ENCODE measurements around the gene ZNF511. TPM values are rescaled to one million over a fixed set of nuclear protein-coding genes. Genes with fewer than 3 reads are reported as not detected.

Gene ZNF511
- total RNA-seq, 1 donor from 2014 or later = 30.3 TPM

DNA sequence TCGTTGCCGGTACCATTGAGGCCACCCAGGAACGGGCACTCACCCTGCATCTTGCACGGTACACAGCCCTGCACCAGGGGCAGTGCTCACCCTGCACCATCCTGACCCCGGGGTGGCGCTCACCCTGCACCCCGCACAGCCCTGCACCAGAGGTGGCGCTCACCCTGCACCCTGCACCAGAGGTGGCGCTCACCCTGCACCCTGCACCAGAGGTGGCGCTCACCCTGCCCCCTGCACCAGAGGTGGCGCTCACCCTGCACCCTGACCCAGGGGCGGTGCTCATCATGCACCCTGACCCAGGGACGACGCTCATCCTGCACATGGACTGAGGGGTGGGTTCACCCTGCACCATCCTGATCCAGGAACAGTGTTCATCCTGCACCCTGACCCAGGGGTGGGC, 6.5 kb upstream of the ZNF511 start:
- peaks cover 9 to 19% (median 13%) of the 10 kb centered on the region in 3 donors for H3K4me1 ChIP-seq (ENCODE audit: control insufficient read depth in 3 of 3, insufficient read depth in 3 of 3, low read length in 3 of 3)
- no peak overlapping the region for H3K9ac ChIP-seq (ENCODE audit: low read depth in 1 of 3, low read length in 3 of 3)
- H3K36me3 ChIP-seq (ENCODE audit: control insufficient read depth in 3 of 3, insufficient read depth in 3 of 3, low read length in 3 of 3) = peaks cover 47 to 53% (median 48%) of the 10 kb centered on the region in 3 donors
- H3K9me3 ChIP-seq (ENCODE audit: control insufficient read depth in 3 of 3, low read length in 3 of 3) = no peaks in the 10 kb centered on the region
- no peak overlapping the region for H3K27ac ChIP-seq (ENCODE audit: low read depth, low read length)
- no peak overlapping the region for H3K4me3 ChIP-seq (ENCODE audit: low read length in 3 of 3)
- no peaks in the 10 kb centered on the region for H3K27me3 ChIP-seq (ENCODE audit: control insufficient read depth in 3 of 3, insufficient read depth in 3 of 3, low read length in 3 of 3)

DNA sequence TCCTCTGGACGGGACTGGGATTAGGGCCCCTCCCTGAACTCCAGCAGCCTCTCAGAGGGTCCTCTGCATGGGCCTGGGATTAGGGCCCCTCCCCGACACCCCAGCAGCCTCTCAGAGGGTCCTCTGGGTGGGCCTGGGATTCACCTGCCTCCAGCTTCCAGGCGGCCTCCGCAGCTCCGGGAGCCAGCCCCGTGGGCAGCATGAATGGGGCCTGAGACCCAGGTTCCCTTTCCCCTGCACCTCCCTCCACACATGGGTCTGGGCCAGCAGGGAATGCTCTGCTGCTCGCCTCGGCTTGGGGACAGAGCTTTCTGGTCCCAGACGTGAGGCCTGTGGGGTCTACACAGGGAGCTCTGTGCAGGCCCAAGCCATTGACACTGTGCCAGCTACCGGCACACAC, 5.5 kb upstream of the ZNF511 start:
- H3K9ac ChIP-seq (ENCODE audit: low read depth in 1 of 3, low read length in 3 of 3) = no peak overlapping the region
- H3K4me3 ChIP-seq (ENCODE audit: low read length in 3 of 3) = no peak overlapping the region
- H3K4me1 ChIP-seq (ENCODE audit: control insufficient read depth in 3 of 3, insufficient read depth in 3 of 3, low read length in 3 of 3) = peaks cover 17 to 28% (median 21%) of the 10 kb centered on the region in 3 donors
- no peak overlapping the region for H3K27ac ChIP-seq (ENCODE audit: low read depth, low read length)
- peaks cover 37 to 43% (median 39%) of the 10 kb centered on the region in 3 donors for H3K36me3 ChIP-seq (ENCODE audit: control insufficient read depth in 3 of 3, insufficient read depth in 3 of 3, low read length in 3 of 3)
- no peaks in the 10 kb centered on the region for H3K9me3 ChIP-seq (ENCODE audit: control insufficient read depth in 3 of 3, low read length in 3 of 3)
- H3K27me3 ChIP-seq (ENCODE audit: control insufficient read depth in 3 of 3, insufficient read depth in 3 of 3, low read length in 3 of 3) = no peaks in the 10 kb centered on the region

DNA sequence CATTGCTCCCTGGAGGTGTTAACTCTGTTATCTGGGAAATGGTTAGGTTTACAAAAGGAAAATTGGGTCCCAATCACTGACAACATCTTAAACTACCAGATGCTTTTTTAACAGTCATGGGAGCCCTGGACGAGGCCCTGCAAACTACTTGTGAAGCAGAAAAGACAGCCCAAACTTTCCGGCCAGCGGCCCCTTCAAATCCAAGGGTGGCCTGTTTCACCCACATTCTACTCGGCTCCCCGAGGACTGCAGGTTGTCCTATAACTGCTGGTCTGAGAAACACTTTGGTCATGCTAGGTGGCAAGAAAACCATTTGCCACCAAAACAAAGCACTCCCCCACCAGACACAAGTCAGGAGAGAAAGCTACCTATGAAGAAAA, 2.6 kb upstream of the ZNF511 start:
- H3K27ac ChIP-seq (ENCODE audit: low read depth, low read length) = peak overlapping the region; percentile 62

DNA sequence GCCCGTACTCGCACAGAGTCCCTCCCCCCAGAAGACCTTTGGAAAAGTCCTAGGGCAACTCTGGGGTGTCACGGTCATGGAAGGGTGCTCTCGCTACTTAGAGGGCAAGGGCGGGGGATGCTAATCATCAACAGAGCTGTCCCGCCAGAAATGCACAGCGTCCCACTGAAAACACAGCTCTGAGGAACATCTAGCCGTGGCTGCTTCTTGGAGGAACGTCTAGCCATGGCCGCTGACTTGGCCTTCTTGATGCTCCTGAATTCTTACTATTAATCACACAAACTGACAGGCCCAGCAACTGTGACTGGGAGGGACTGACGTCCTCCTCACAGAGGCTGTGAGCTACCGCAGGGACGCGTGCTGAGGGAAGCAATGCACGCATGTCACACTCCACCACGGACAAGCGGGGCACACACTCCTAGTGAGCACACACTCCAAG, 1.8 kb upstream of the ZNF511 start:
- H3K27me3 ChIP-seq (ENCODE audit: control insufficient read depth in 3 of 3, insufficient read depth in 3 of 3, low read length in 3 of 3) = no peaks in the 10 kb centered on the region
- peak overlapping the region; percentile 12 for H3K27ac ChIP-seq (ENCODE audit: low read depth, low read length)
- peak overlapping the region in 1 of 3 donors; percentile 94 for H3K9ac ChIP-seq (ENCODE audit: low read depth in 1 of 3, low read length in 3 of 3)
- H3K4me1 ChIP-seq (ENCODE audit: control insufficient read depth in 3 of 3, insufficient read depth in 3 of 3, low read length in 3 of 3) = peaks cover 20 to 38% (median 26%) of the 10 kb centered on the region in 3 donors
- H3K36me3 ChIP-seq (ENCODE audit: control insufficient read depth in 3 of 3, insufficient read depth in 3 of 3, low read length in 3 of 3) = peaks cover 26 to 27% (median 26%) of the 10 kb centered on the region in 3 donors
- H3K9me3 ChIP-seq (ENCODE audit: control insufficient read depth in 3 of 3, low read length in 3 of 3) = no peaks in the 10 kb centered on the region
- H3K4me3 ChIP-seq (ENCODE audit: low read length in 3 of 3) = peak overlapping the region in 2 of 3 donors; percentile 91 to 92

More for the DNA sequence above, 2.6 kb upstream of the ZNF511 start:
- Histone ChIP-seq H3K4me1 (ENCODE audit: control insufficient read depth in 3 of 3, insufficient read depth in 3 of 3, low read length in 3 of 3) (peaks cover 20 to 38% (median 26%) of the 10 kb centered on the region in 3 donors), H3K27me3 (ENCODE audit: control insufficient read depth in 3 of 3, insufficient read depth in 3 of 3, low read length in 3 of 3) (no peaks in the 10 kb centered on the region), H3K4me3 (ENCODE audit: low read length in 3 of 3) (peak overlapping the region in 1 of 3 donors; percentile 3), H3K9ac (ENCODE audit: low read depth in 1 of 3, low read length in 3 of 3) (peak overlapping the region in 1 of 3 donors; percentile 43), H3K9me3 (ENCODE audit: control insufficient read depth in 3 of 3, low read length in 3 of 3) (no peaks in the 10 kb centered on the region), H3K36me3 (ENCODE audit: control insufficient read depth in 3 of 3, insufficient read depth in 3 of 3, low read length in 3 of 3) (peaks cover 24 to 25% (median 24%) of the 10 kb centered on the region in 3 donors)

GRCh38 chr10:133307776-133308420, 816 bp upstream of the ZNF511 start:
- peak overlapping the region; percentile 92 to 94 (median 92) for H3K9ac ChIP-seq (ENCODE audit: low read depth in 1 of 3, low read length in 3 of 3)
- no peaks in the 10 kb centered on the region for H3K9me3 ChIP-seq (ENCODE audit: control insufficient read depth in 3 of 3, low read length in 3 of 3)
- H3K36me3 ChIP-seq (ENCODE audit: control insufficient read depth in 3 of 3, insufficient read depth in 3 of 3, low read length in 3 of 3) = peaks cover 22 to 29% (median 27%) of the 10 kb centered on the region in 3 donors
- H3K4me1 ChIP-seq (ENCODE audit: control insufficient read depth in 3 of 3, insufficient read depth in 3 of 3, low read length in 3 of 3) = peaks cover 20 to 38% (median 26%) of the 10 kb centered on the region in 3 donors
- H3K27me3 ChIP-seq (ENCODE audit: control insufficient read depth in 3 of 3, insufficient read depth in 3 of 3, low read length in 3 of 3) = no peaks in the 10 kb centered on the region
- H3K27ac ChIP-seq (ENCODE audit: low read depth, low read length) = peak overlapping the region; percentile 93
- peak overlapping the region; percentile 91 to 93 (median 92) for H3K4me3 ChIP-seq (ENCODE audit: low read length in 3 of 3)

DNA sequence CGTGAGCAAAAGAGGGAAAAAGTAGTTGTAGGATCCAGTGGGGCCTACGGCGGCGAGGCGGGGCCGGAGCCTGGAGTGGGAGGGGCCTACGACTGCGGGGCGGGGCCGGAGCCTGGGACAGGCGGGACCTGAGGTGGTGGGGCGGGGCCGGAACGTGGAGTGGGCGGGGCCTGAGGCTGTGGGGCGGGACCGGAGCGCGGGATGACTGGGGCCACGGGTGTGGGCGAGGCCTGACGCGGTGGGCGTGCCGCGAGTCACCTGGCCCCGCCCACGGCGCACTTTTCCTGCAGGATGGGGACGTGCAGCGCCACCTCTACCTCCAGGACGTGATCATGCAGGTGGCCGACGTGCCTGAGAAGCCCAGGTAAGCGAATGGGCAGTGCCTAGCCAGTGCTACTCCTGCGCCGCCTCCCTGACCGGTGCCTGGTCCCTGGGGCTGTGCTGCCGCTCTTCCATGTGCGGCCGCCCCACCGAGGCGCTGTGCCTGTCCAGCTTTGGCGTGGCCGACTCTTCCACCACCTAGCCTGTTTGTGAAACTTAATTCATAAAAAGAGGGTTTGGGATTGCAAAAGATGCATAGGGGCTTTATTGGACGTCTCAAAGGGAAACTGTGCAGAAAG, 496 bp downstream of the ZNF511 start:
- no peaks in the 10 kb centered on the region for H3K27me3 ChIP-seq (ENCODE audit: control insufficient read depth in 3 of 3, insufficient read depth in 3 of 3, low read length in 3 of 3)
- H3K9me3 ChIP-seq (ENCODE audit: control insufficient read depth in 3 of 3, low read length in 3 of 3) = no peaks in the 10 kb centered on the region
- peak overlapping the region; percentile 93 for H3K27ac ChIP-seq (ENCODE audit: low read depth, low read length)
- H3K4me1 ChIP-seq (ENCODE audit: control insufficient read depth in 3 of 3, insufficient read depth in 3 of 3, low read length in 3 of 3) = peaks cover 20 to 37% (median 26%) of the 10 kb centered on the region in 3 donors
- peak overlapping the region; percentile 92 to 94 (median 92) for H3K9ac ChIP-seq (ENCODE audit: low read depth in 1 of 3, low read length in 3 of 3)
- H3K36me3 ChIP-seq (ENCODE audit: control insufficient read depth in 3 of 3, insufficient read depth in 3 of 3, low read length in 3 of 3) = peaks cover 19 to 29% (median 27%) of the 10 kb centered on the region in 3 donors
- peak overlapping the region; percentile 91 to 93 (median 92) for H3K4me3 ChIP-seq (ENCODE audit: low read length in 3 of 3)

DNA sequence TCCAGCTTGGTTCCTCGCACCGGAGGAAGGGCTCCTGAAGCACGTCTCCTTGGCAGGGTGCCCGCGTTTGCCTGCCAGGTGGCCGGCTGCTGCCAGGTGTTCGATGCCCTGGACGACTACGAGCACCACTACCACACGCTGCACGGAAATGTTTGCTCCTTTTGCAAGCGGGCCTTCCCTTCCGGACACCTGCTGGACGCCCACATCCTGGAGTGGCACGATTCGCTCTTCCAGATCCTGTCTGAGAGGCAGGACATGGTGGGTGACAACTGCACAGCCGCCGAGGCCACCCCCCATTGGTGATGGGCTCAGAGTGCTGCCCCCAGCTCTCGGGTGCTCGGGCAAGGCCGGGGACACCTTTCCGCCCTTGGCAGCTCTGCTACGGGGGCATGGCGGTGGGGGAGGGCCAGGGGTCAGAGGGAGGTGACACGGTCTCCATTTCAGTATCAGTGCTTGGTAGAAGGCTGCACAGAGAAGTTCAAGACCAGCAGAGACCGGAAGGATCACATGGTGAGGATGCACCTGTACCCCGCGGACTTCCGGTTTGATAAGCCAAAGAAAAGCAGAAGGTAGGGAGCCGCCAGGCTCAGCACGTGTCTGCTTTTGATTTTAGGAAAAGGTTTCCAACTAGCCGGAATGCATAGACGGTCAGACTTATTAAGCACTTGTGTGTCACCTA, 1.1 kb downstream of the ZNF511 start:
- Histone ChIP-seq H3K4me1 (ENCODE audit: control insufficient read depth in 3 of 3, insufficient read depth in 3 of 3, low read length in 3 of 3) (peaks cover 20 to 37% (median 26%) of the 10 kb centered on the region in 3 donors), H3K36me3 (ENCODE audit: control insufficient read depth in 3 of 3, insufficient read depth in 3 of 3, low read length in 3 of 3) (peaks cover 19 to 29% (median 27%) of the 10 kb centered on the region in 3 donors), H3K27ac (ENCODE audit: low read depth, low read length) (no peak overlapping the region), H3K4me3 (ENCODE audit: low read length in 3 of 3) (peak overlapping the region in 1 of 3 donors; percentile 91), H3K27me3 (ENCODE audit: control insufficient read depth in 3 of 3, insufficient read depth in 3 of 3, low read length in 3 of 3) (no peaks in the 10 kb centered on the region), H3K9ac (ENCODE audit: low read depth in 1 of 3, low read length in 3 of 3) (no peak overlapping the region), H3K9me3 (ENCODE audit: control insufficient read depth in 3 of 3, low read length in 3 of 3) (no peaks in the 10 kb centered on the region)

DNA sequence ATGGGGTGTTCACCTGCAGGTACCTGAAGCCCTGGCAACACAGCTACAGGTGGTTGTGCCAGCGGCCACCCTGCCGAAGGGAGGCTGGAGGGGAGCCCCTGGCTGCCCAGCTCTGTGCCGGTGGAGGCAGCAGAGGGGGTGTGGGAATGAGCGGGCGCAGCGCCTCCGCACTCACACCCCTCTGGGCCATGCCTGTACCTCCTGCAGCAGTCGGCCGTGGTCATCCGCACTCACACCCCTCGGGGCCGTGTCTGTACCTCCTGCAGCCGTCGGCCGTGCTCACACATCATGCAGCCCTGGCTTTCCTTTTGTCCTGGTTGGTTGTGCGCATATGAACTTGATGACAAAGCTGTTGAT, 1.7 kb downstream of the ZNF511 start:
- H3K9me3 ChIP-seq (ENCODE audit: control insufficient read depth in 3 of 3, low read length in 3 of 3) = no peaks in the 10 kb centered on the region
- peaks cover 19 to 29% (median 27%) of the 10 kb centered on the region in 3 donors for H3K36me3 ChIP-seq (ENCODE audit: control insufficient read depth in 3 of 3, insufficient read depth in 3 of 3, low read length in 3 of 3)
- no peaks in the 10 kb centered on the region for H3K27me3 ChIP-seq (ENCODE audit: control insufficient read depth in 3 of 3, insufficient read depth in 3 of 3, low read length in 3 of 3)
- no peak overlapping the region for H3K27ac ChIP-seq (ENCODE audit: low read depth, low read length)
- no peak overlapping the region for H3K4me3 ChIP-seq (ENCODE audit: low read length in 3 of 3)
- H3K9ac ChIP-seq (ENCODE audit: low read depth in 1 of 3, low read length in 3 of 3) = no peak overlapping the region
- H3K4me1 ChIP-seq (ENCODE audit: control insufficient read depth in 3 of 3, insufficient read depth in 3 of 3, low read length in 3 of 3) = peaks cover 20 to 37% (median 26%) of the 10 kb centered on the region in 3 donors

GRCh38 chr10:133310789-133311188, 2.1 kb downstream of the ZNF511 start:
- H3K27ac ChIP-seq (ENCODE audit: low read depth, low read length) = no peak overlapping the region
- H3K9ac ChIP-seq (ENCODE audit: low read depth in 1 of 3, low read length in 3 of 3) = no peak overlapping the region
- peaks cover 20 to 34% (median 23%) of the 10 kb centered on the region in 3 donors for H3K4me1 ChIP-seq (ENCODE audit: control insufficient read depth in 3 of 3, insufficient read depth in 3 of 3, low read length in 3 of 3)
- H3K27me3 ChIP-seq (ENCODE audit: control insufficient read depth in 3 of 3, insufficient read depth in 3 of 3, low read length in 3 of 3) = no peaks in the 10 kb centered on the region
- H3K9me3 ChIP-seq (ENCODE audit: control insufficient read depth in 3 of 3, low read length in 3 of 3) = no peaks in the 10 kb centered on the region
- H3K4me3 ChIP-seq (ENCODE audit: low read length in 3 of 3) = no peak overlapping the region
- peaks cover 19 to 27% (median 27%) of the 10 kb centered on the region in 3 donors for H3K36me3 ChIP-seq (ENCODE audit: control insufficient read depth in 3 of 3, insufficient read depth in 3 of 3, low read length in 3 of 3)

All from skeletal muscle tissue (tissue), 4 donors.